Ishikawa (cell line): ENCODE results near the gene BCORL1.

Source experiments
- CEBPB ChIP-seq: IDR thresholded peaks from 2 replicates; pipeline ENCODE4 v1.6.1; 2012
- CREB1 ChIP-seq: IDR thresholded peaks from 2 replicates; pipeline ENCODE4 v1.6.1; 2012; ENCODE audit warnings: low read depth
- EGR1 ChIP-seq: IDR thresholded peaks from 2 replicates; pipeline ENCODE4 v1.6.1; 2012
- EP300 ChIP-seq: IDR thresholded peaks from 2 replicates; pipeline ENCODE4 v1.6.1; 2012; ENCODE audit warnings: borderline replicate concordance
- FOXM1 ChIP-seq: IDR thresholded peaks from 2 replicates; pipeline ENCODE4 v1.6.1; 2012; ENCODE audit warnings: low read depth, borderline replicate concordance
- NFIC ChIP-seq: IDR thresholded peaks from 2 replicates; pipeline ENCODE4 v1.6.1; 2012
- RAD21 ChIP-seq: IDR thresholded peaks from 2 replicates; pipeline ENCODE4 v1.6.1; 2012; ENCODE audit warnings: low read depth
- TAF1 ChIP-seq: IDR thresholded peaks from 2 replicates; pipeline ENCODE4 v1.6.1; 2012; ENCODE audit warnings: low read depth, mild to moderate bottlenecking
- TCF12 ChIP-seq: IDR thresholded peaks from 2 replicates; pipeline ENCODE4 v1.6.1; 2012; ENCODE audit warnings: low read depth
- TEAD4 ChIP-seq: IDR thresholded peaks from 2 replicates; pipeline ENCODE4 v1.6.1; 2012
- YY1 ChIP-seq: IDR thresholded peaks from 2 replicates; pipeline ENCODE4 v1.6.1; 2012; ENCODE audit warnings: low read depth
- ZBTB7A ChIP-seq: IDR thresholded peaks from 2 replicates; pipeline ENCODE4 v1.6.1; 2012; ENCODE audit warnings: low read depth
- TF ChIP-seq, protein P1 (sequence below): IDR thresholded peaks from 2 replicates; pipeline ENCODE4 v1.6.1; 2012; ENCODE audit warnings: low read depth, mild to moderate bottlenecking
- TF ChIP-seq, protein P2 (sequence below): IDR thresholded peaks from 2 replicates; pipeline ENCODE4 v1.6.1; 2012
- TF ChIP-seq, protein P3 (sequence below): IDR thresholded peaks from 2 replicates; pipeline ENCODE4 v1.6.1; 2012

Gene BCORL1

DNA sequence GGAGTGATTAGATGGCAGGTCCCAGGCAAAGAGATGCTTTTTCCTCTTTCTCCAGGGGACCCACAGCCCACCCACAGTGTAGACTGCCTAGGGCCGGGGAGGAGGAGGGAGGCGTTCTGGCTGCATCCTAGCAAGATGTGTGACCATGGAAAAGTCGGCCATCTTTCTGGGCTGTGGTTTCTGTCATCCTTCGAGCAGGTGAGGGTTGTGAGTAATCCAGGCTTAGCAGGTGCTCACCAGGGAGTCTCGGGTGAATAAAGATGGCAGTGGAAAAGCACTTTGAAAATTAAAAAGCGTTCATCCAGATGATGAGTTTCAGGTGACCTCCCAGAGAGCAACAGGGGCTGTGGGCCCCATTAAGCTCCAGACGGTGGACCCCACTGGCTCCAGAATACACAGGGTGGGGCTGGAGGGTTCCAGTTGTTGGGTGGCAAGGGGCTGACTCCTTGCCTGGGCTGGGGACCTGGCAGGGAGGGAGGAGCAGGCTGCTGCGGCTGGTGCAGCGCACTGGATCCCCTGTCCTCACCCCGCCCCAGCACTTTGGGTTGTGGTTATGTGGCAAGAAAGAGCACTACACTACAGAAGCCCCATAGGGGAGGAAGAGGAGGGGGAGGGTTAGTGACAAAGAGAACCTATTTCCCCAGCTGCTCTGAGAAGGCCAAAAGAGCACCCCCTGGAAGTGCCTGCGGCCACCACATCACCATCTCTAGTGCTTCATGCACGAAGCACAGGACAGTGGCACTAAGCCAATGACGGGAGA, 104.2 kb downstream of the BCORL1 start:
- TF ChIP-seq RAD21 (no peak), TAF1 (no peak), EP300 (no peak), FOXM1 (no peak), EGR1 (no peak), CEBPB (no peak), ZBTB7A (no peak), TCF12 (no peak), YY1 (no peak), CREB1 (no peak)
- TF ChIP-seq, protein P1, sequence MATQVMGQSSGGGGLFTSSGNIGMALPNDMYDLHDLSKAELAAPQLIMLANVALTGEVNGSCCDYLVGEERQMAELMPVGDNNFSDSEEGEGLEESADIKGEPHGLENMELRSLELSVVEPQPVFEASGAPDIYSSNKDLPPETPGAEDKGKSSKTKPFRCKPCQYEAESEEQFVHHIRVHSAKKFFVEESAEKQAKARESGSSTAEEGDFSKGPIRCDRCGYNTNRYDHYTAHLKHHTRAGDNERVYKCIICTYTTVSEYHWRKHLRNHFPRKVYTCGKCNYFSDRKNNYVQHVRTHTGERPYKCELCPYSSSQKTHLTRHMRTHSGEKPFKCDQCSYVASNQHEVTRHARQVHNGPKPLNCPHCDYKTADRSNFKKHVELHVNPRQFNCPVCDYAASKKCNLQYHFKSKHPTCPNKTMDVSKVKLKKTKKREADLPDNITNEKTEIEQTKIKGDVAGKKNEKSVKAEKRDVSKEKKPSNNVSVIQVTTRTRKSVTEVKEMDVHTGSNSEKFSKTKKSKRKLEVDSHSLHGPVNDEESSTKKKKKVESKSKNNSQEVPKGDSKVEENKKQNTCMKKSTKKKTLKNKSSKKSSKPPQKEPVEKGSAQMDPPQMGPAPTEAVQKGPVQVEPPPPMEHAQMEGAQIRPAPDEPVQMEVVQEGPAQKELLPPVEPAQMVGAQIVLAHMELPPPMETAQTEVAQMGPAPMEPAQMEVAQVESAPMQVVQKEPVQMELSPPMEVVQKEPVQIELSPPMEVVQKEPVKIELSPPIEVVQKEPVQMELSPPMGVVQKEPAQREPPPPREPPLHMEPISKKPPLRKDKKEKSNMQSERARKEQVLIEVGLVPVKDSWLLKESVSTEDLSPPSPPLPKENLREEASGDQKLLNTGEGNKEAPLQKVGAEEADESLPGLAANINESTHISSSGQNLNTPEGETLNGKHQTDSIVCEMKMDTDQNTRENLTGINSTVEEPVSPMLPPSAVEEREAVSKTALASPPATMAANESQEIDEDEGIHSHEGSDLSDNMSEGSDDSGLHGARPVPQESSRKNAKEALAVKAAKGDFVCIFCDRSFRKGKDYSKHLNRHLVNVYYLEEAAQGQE: no peak

DNA sequence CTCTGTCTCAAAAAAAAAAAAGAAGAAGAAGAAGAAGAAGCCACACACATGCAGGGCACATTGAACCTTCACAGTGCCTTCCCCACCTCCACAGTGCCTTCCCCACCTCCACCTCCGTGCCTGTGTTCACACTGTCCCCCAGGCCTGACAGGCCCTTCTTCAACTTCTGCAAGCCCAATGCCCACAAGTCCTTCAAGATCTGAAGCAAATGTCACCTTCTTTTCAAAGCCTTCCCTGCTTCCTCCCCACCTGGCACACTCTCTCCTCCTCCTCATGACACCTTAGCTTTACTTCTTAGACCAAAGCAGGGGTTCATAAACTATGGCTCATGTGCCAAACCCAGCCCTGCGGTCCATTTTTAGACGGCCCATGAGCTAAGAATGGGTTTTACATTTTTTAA, 107.9 kb downstream of the BCORL1 start:
- no peak for TF ChIP-seq RAD21

DNA sequence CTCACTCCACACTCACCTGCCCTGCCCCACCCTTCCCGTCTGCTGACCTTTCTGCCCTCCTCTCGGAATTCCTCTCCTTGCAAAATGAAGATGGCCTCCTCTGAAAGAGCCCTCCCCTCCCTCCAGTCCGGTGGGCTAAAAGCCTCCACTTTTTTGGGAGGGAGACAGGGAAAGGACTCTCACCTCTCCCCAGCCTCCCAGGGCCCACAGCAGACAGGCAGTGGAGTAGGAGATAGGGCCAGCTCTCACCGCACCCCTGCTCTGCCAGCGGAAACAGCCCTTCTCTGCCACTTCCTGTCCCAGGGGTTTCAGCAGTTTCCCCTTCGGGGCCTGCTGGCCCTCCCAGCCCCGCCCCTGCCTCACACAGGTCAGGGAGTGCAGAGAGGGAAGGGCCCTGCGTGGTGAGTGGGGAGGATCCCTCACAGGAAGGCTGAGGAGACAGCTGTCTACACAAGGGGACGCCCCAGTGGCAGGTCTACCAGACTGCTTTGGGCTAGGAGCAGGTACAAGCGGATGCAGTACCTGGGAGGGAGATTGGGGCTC, 109.6 kb downstream of the BCORL1 start:
- no peak for TF ChIP-seq TEAD4
- TF ChIP-seq CEBPB: no peak
- TF ChIP-seq, protein P1: no peak
- TF ChIP-seq, protein P2, sequence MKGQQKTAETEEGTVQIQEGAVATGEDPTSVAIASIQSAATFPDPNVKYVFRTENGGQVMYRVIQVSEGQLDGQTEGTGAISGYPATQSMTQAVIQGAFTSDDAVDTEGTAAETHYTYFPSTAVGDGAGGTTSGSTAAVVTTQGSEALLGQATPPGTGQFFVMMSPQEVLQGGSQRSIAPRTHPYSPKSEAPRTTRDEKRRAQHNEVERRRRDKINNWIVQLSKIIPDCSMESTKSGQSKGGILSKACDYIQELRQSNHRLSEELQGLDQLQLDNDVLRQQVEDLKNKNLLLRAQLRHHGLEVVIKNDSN: no peak
- no peak for TF ChIP-seq YY1
- TF ChIP-seq TCF12: no peak
- TF ChIP-seq, protein P3, sequence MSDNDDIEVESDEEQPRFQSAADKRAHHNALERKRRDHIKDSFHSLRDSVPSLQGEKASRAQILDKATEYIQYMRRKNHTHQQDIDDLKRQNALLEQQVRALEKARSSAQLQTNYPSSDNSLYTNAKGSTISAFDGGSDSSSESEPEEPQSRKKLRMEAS: no peak
- TF ChIP-seq ZBTB7A: no peak
- no peak for TF ChIP-seq CREB1
- TF ChIP-seq NFIC: no peak
- no peak for TF ChIP-seq FOXM1

DNA sequence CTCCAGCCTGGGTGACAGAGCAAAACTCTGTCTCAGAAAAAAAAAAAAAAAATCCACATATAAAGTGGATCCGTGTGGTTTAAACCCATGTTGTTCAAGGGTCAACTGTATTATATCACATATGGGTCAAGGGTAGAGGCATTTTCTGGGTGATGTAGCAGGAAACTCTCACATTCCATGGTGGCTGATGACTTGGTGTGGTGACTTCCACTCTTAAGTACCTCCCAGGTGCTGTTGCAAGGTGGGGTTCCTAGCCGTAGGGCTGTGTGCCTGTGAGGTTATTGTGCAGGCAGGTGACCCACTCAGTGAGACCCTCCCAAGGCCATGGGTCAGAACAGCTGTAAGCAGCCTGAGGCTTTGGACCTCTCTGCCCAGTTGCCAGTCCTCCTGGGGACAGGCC, 110.8 kb downstream of the BCORL1 start:
- TF ChIP-seq ZBTB7A (no peak), CEBPB (no peak), EGR1 (no peak), TCF12 (no peak), RAD21 (no peak), TAF1 (no peak), CREB1 (no peak), YY1 (no peak), FOXM1 (no peak), TEAD4 (no peak), EP300 (no peak), NFIC (no peak)
- TF ChIP-seq, protein P3: no peak
- TF ChIP-seq, protein P2: no peak
- TF ChIP-seq, protein P1: no peak

DNA sequence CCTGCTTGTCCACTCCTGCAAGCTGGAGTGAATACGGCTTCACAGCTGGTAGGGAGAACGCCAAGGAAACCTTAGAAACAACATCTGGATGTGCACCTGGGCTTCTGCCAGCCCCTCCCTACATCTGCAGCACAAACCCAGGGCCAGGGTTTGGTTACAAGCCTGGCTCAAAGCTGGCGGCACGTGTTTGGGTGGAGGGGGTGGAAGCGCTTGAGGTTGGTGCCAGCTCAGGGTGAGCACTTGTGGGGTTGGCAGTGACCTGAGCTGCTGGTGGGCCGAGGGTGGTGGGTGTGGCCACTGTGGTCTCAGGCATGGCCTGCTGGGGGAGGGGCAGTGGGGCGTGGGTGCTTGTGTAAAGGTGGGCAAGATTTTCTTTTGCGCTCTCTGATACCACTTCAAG, 112.3 kb downstream of the BCORL1 start:
- no peak for TF ChIP-seq NFIC
- no peak for TF ChIP-seq TEAD4
- no peak for TF ChIP-seq RAD21
